ENCODE results near the gene DDIAS.
A peak's percentile ranks its signal among the peaks of the same experiment; 100 is the strongest.
"Not testable (repeated sequence)": the region's sequence is repeated elsewhere in the genome, so short reads cannot be mapped to it uniquely, and the experiment has no call there.

The DDIAS gene

GRCh38 chr11:82901165-82901921, at the start of gene DDIAS:
DDIAS (plus strand) TSS chr11:82901736; CDS start chr11:82914739, 13,003 bp downstream.
- peak within 1 kb of the TSS; percentile 55 to 72 (median 70) for H3K4me3 ChIP-seq
- H3K27ac ChIP-seq: peak within 1 kb of the TSS; percentile 70 to 95 (median 87)

- no peak overlapping the region for H3K4me3 ChIP-seq
- no peak overlapping the region for H3K27ac ChIP-seq
Observed at GRCh38 chr11:82854242-82854641, 47.3 kb upstream of the DDIAS start.

GRCh38 chr11:82854916-82855315, 46.6 kb upstream of the DDIAS start:
- not testable (repeated sequence) for H3K4me3 ChIP-seq, H3K27ac ChIP-seq

GRCh38 chr11:82855616-82856015, 45.9 kb upstream of the DDIAS start:
- H3K27ac ChIP-seq: no peak overlapping the region
- H3K4me3 ChIP-seq: no peak overlapping the region

- H3K4me3 ChIP-seq: no peak overlapping the region
- H3K27ac ChIP-seq: no peak overlapping the region
Observed at GRCh38 chr11:82857145-82857544, 44.4 kb upstream of the DDIAS start.

GRCh38 chr11:82858133-82858532, 43.4 kb upstream of the DDIAS start:
- Histone ChIP-seq H3K4me3 (no peak overlapping the region), H3K27ac (peak overlapping the region in 7 of 21 experiments; percentile 9 to 73 (median 44))

GRCh38 chr11:82858556-82859091, 42.9 kb upstream of the DDIAS start:
- Histone ChIP-seq H3K4me3 (no peak overlapping the region), H3K27ac (peak overlapping the region in 8 of 21 experiments; percentile 9 to 73 (median 38))

- H3K27ac ChIP-seq: peak overlapping the region in 1 of 21 experiments; percentile 40
- no peak overlapping the region for H3K4me3 ChIP-seq
Observed at GRCh38 chr11:82859750-82860149, 41.8 kb upstream of the DDIAS start.

- Histone ChIP-seq H3K4me3 (no peak overlapping the region), H3K27ac (no peak overlapping the region)
Observed at GRCh38 chr11:82862379-82862778, 39.2 kb upstream of the DDIAS start.

GRCh38 chr11:82863209-82863608, 38.3 kb upstream of the DDIAS start:
- H3K4me3 ChIP-seq: no peak overlapping the region
- H3K27ac ChIP-seq: no peak overlapping the region

GRCh38 chr11:82864268-82864667, 37.3 kb upstream of the DDIAS start:
- H3K27ac ChIP-seq: no peak overlapping the region
- no peak overlapping the region for H3K4me3 ChIP-seq

- H3K4me3 ChIP-seq: no peak overlapping the region
- H3K27ac ChIP-seq: no peak overlapping the region
Observed at GRCh38 chr11:82865841-82866240, 35.7 kb upstream of the DDIAS start.

- H3K4me3 ChIP-seq: peak overlapping the region in 1 of 7 experiments; percentile 26
Observed at GRCh38 chr11:82867495-82868082, 33.9 kb upstream of the DDIAS start.

GRCh38 chr11:82869657-82870056, 31.9 kb upstream of the DDIAS start:
- Histone ChIP-seq H3K4me3 (no peak overlapping the region), H3K27ac (peak overlapping the region in 7 of 21 experiments; percentile 7 to 68 (median 24))

More at GRCh38 chr11:82867495-82868082, 33.9 kb upstream of the DDIAS start:
- peak overlapping the region in 3 of 21 experiments; percentile 3 to 36 (median 24) for H3K27ac ChIP-seq

GRCh38 chr11:82871646-82872045, 29.9 kb upstream of the DDIAS start:
- Histone ChIP-seq H3K27ac (no peak overlapping the region), H3K4me3 (no peak overlapping the region)

GRCh38 chr11:82872377-82873150, 29.0 kb upstream of the DDIAS start:
- Histone ChIP-seq H3K4me3 (no peak overlapping the region), H3K27ac (peak overlapping the region in 2 of 21 experiments; percentile 31 to 37)

- Histone ChIP-seq H3K27ac (no peak overlapping the region), H3K4me3 (no peak overlapping the region)
Observed at GRCh38 chr11:82873919-82874333, 27.6 kb upstream of the DDIAS start.

- Histone ChIP-seq H3K27ac (no peak overlapping the region), H3K4me3 (no peak overlapping the region)
Observed at GRCh38 chr11:82874646-82875523, 26.7 kb upstream of the DDIAS start.

- peak overlapping the region in 1 of 21 experiments; percentile 0 for H3K27ac ChIP-seq
- no peak overlapping the region for H3K4me3 ChIP-seq
Observed at GRCh38 chr11:82883853-82884252, 17.7 kb upstream of the DDIAS start.
